SW480 (cell line): Measurements from ENCODE around the gene EEF2K.
"Not testable (repeated sequence)": the region's sequence is repeated elsewhere in the genome, so short reads cannot be mapped to it uniquely, and the experiment has no call there.

Experiments
- DNase-seq: peaks from one replicate; pipeline ENCODE4 v3.0.0-alpha.2; 2016; ENCODE audit warnings: low spot score

The EEF2K gene

DNA sequence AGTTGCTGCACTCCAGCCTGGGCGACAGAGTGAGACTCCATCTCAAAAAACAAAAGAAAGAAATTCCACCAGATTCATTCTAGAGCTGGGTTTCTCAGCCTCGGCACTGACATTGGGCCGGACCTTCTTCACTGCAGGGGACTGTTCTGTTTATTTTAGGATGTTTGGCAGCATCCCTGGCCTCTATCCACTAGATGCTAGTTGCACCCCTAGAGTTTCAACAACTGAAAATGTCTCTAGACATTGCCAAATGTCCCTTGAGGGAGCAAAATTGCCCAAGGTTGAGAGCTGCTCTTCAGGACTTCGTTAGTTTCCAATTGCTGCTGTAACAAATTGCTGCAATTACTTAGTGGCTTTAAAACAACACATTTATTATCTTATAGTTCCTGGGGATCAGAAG is 7.2 kb downstream of the EEF2K start:
- no peak for DNase-seq

- no peak for DNase-seq
Measured at GRCh38 chr16:22213801-22214200, 7.7 kb downstream of the EEF2K start.

- DNase-seq = no peak
Measured at GRCh38 chr16:22214402-22214801, 8.3 kb downstream of the EEF2K start.

- DNase-seq = no peak
Measured at GRCh38 chr16:22214889-22215288, 8.8 kb downstream of the EEF2K start.

GRCh38 chr16:22216191-22216831 is 10.2 kb downstream of the EEF2K start:
- no peak for DNase-seq

DNA sequence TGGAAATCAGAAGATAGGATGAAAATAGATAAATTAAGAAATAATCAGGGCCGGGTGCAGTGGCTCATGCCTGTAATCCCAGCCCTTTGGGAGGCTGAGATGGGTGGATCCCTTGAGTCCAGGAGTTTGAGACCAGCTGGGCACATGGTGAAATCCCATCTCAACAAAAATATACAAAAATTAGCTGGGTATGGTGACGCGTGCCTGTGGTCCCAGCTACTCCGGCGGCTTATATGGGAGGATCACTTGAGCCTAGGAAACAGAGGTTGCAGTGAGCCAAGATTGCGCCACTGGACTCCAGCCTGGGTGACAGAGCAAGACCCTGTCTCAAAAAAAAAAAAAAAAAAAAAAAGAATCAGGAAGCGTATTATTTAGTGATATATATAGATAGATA is 10.8 kb downstream of the EEF2K start:
- not testable (repeated sequence) for DNase-seq

DNA sequence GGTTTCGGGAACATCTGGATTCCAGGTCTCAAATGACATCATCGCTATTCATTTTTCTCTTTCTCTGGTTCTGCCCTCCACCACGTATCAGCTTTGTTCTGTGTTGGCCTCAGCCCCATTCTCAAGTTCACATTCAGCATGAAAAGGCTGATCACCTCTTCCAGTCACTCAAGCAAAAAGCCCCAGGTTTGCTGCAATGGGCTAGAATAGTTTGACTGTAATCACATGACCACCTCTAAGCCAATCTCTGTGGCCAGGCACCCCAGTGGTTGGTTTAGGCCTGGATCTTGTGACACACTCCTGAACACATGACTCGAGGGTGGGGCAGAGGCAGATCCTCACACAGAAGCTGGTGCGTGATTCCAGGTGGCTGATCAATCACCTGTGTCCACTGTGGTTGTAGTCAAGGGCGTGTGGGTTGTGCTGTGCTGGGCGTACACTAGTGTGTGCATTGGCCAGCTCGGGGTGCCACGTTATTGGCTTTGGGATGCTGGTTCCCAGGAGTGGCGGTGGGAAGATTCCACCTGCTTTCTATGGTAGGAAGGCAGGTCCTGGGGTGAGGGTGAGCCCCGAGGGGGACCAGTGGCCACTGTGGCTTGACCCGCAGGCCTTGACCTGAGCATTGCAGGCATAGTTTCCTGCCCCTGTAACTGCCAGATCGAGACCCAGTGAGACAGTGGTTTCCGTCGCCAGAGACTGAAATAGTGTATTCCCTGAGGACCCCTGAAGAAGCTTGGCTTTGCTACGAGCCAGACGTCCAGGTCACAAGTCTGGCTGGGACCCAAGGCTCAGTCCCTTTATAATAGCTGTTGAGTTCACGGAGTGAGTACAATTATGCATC is 12.0 kb downstream of the EEF2K start:
- peak; percentile 23 for DNase-seq

GRCh38 chr16:22219389-22220068 is 13.5 kb downstream of the EEF2K start:
- DNase-seq = no peak

DNA sequence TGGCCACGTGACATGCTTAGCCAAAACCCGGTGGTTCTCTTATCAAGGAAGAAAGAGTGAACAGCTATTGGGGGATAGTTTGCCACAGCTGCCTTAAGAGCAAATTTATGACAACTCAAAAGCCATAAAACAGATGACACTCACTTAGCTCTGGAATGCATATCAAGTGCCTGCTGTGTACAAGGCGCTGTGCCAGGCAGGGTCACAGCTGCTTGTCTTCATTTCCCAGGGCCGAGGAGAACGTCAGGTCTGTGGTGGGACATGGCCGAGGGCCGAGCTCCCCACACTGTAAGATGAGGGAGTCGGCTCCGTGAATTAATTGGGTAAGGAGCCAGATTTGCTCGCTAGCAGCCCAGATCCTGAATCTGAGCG is 14.0 kb downstream of the EEF2K start:
- DNase-seq = no peak

- DNase-seq = no peak
Measured at GRCh38 chr16:22220714-22221113, 14.6 kb downstream of the EEF2K start.

DNA sequence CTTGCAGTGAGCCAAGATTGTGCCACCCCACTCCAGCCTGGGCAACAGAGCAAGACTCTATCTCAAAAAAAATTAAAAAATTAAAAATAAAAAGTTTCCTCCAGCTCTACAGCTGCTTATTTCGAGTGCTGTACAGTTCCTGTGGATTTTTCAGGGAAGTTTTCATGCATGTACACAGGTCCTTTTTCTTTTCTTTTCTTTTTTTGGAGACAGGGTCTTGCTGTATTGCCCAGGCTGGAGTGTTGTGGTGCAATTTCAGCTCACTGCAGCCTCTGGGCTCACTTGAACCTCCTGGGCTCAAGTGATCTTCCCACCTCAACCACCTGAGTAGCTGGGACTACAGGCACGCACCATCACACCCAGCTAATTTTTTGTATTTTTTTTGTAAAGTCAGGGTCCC is 15.9 kb downstream of the EEF2K start:
- DNase-seq = no peak

DNA sequence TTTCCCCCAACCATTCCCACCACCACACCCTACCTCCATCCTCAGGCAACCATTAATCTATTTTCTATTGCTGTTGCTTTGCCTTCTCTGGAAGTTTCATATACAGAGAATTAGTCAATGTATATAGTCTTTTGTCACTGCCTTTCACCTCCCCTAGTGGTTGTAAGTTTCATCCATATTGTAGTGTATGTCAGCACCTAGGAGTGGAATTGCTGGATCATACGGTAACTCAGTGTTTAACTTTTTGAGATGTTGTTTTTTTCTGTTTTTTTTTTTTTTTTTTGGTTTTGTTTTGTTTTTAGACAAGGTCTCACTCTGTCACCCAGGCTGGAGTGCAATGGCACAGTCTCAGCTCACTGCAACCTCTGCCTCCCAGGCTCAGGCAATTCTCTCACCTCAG is 16.9 kb downstream of the EEF2K start:
- DNase-seq = no peak

GRCh38 chr16:22225060-22225459 is 19.0 kb downstream of the EEF2K start:
- DNase-seq = no peak

DNA sequence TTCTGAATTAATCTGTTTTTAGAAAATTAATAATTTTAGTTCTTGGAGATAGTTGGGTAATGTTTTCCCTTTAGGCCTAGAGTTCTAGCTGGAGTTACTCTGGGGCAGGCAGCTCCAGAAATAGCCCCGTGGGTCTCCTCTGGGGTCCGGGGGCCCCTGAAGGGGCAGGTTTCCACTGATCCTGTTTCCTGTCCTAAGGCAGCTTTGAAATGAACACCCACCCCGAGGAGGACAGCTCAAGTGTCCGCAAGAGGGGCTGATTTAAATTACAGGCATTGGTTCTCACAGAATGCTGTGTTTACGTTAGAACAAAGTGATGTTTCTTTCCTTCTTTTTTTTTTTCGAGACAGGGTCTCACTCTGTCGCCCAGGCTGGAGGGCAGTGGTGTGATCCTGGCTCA is 23.8 kb downstream of the EEF2K start:
- no peak for DNase-seq

- DNase-seq = peak; percentile 63
Measured at GRCh38 chr16:22232277-22233036, 26.4 kb downstream of the EEF2K start.

DNA sequence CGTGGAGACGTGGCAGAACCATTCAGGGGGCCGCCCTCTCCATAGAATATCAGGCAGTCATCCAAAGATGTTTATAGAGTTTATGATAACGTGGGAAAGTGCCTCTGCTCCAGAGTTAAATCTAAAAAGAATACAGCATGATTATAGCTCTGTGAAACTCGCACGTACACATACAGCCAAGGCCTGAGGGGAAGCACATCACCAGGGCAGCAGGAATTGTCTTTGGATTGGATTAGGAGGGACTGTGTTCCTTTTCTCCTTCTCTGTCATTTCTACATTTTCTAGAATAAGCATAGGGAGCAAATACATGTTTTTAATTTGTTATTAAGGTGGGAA is 26.9 kb downstream of the EEF2K start:
- no peak for DNase-seq

DNA sequence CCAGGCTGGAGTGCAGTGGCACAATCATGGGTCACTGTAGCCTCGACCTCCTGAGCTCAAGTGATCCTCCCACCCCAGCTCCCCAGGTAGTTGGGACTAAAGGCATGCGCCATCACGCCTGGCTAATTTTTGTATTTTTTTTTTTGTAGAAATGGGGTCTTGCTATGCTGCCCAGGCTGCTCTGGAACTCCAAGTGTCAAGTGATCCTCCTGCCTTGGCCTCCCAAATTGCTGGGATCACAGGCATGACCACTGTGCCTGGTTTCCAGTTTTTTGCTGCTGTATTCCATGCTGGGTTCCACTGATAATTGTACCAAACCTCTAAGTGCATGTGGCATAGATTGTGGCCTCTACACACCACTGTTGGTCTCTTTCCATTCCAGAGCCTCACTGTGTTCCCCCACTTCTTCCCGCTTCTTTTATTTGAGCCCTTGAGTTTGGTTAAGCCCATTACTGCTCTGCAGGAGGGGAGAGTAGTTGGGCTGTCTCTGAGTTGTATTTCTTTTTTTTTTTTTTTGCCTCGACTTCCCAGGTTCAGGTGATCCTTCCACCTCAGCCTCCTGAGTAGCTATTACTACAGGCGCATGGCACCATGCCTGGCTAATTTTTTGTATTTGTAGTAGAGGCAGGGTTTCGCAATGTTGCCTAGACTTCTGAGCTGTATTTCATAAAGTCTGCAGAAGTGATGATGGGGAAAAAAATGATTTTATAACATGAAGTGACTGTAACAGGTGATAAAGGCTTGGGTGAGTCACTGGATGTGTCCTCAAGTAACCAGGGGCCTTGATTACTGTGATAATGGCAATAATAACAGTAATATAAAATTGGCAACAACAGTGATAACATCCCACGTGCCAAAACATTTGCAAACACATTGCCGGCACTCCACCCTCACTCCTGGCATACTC is 30.0 kb downstream of the EEF2K start:
- DNase-seq = no peak

DNA sequence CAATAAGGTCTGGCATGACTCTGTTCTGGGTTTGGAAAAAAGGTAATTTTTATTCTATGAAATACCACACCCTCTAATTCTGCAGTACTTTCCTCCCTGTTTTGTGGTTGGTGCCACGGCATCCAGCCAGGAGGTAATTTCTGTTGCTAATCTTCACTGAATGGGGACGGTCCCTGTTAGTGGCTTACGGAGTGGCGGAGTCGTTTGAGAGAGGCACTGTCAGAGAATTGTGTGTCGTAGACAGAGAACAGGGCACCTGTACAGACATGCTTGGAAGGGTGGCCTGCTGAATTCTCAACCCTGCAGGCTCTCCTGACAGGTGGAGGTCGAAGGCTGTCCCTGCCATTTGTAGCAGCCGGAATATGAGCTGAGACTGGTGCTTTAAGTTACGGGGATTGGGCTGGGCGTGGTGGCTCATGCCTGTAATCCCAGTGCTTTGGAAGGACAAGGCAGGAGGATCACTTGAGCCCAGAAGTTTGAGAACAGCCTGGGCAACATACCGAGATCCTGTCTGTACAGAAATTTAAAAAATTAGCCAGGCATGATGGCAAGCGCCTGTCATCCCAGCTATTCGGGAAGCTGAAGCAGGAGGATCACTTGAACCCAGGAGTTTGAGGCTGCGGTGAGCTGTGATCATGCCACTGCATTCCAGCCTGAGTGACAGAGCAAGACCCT is 33.2 kb downstream of the EEF2K start:
- no peak for DNase-seq

DNA sequence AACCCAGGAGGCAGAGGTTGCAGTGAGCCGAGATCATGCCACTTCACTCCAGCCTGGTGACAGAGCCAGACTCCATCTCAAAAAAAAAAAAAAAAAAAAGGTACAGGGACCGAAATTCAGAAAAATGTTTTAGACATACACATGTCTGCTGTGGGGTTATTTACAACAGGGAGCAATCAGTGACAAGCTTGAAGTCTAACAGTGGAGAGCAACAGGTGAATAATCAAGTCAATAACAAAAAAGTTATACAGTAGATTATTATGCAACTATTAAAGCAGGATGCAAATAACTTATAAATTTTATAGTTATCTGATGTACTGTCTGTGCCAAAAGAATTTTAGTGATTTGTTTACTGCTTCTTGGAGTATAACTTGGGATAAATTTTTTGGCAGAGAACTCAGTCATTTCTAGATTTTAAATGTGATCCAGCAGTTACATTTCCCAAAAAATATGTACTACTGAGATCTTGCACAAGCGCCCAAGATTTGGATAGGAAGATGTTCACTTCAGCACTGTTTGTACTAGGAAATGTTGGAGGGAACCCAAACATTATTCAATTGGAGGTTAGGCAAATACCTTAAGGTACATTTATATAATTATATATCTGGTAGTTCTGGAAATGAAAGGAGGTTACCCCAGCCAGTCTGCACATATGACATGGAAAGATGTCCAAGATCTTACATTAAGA is 34.1 kb downstream of the EEF2K start:
- no peak for DNase-seq

DNA sequence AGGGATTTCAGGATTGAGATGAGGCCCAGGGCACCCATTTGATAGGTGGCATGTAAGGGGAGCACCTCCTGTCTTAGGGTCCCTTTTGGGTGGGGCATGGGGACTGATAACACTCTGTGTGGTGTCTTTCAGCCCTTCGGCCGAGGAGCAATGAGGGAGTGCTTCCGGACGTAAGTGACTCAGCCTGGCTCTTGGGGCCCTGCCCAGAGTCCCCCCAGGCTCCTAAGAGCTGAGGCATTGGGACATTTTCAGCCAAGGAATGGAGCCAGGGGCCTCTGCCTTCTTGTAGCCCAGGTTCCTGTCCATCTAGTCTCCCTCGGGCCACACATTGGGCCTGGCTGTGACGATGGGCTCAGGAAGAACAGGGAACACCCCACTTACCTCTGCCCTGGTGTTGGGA is 44.4 kb downstream of the EEF2K start:
- DNase-seq = no peak
